NCI-H1105 treated with DMSO at 0.1 percent for 48 hours (cell line): ENCODE data around the gene ATN1.

Experiments used
- DNase-seq: peaks from one replicate; lab custom pipeline; 2025; lab: John Stamatoyannopoulos, UW

ATN1 gene

GRCh38 chr12:6946033-6946919 is 18.5 kb downstream of the ATN1 start:
- DNase-seq = peak; percentile 97

GRCh38 chr12:6946920-6947374 is 19.2 kb downstream of the ATN1 start:
- no peak for DNase-seq

- no peak for DNase-seq
Measured at GRCh38 chr12:6947615-6948014, 19.9 kb downstream of the ATN1 start.

GRCh38 chr12:6948873-6949594 is 21.3 kb downstream of the ATN1 start:
- no peak for DNase-seq

- DNase-seq = no peak
Measured at GRCh38 chr12:6950401-6950801, 22.6 kb downstream of the ATN1 start.

- DNase-seq = no peak
Measured at GRCh38 chr12:6950811-6951540, 23.2 kb downstream of the ATN1 start, which contains the start of gene PTPN6. Gene PTPN6, plus strand, starts transcription at chr12:6951356. Its CDS starts 157 bp downstream, at chr12:6951513.

GRCh38 chr12:6951551-6952120 is 23.9 kb downstream of the ATN1 start:
- no peak for DNase-seq

GRCh38 chr12:6952121-6952862 is 24.5 kb downstream of the ATN1 start:
- no peak for DNase-seq

- no peak for DNase-seq
Measured at GRCh38 chr12:6952863-6953441, 25.2 kb downstream of the ATN1 start.

GRCh38 chr12:6953442-6954315 is 25.9 kb downstream of the ATN1 start:
- DNase-seq = no peak

GRCh38 chr12:6954316-6955107 is 26.8 kb downstream of the ATN1 start:
- DNase-seq = no peak

GRCh38 chr12:6955108-6956020 is 27.6 kb downstream of the ATN1 start:
- DNase-seq = no peak

- DNase-seq = no peak
Measured at GRCh38 chr12:6956021-6956727, 28.4 kb downstream of the ATN1 start.

GRCh38 chr12:6957151-6957701 is 29.5 kb downstream of the ATN1 start:
- no peak for DNase-seq

- DNase-seq = no peak
Measured at GRCh38 chr12:6957741-6958608, 30.2 kb downstream of the ATN1 start.

- DNase-seq = no peak
Measured at GRCh38 chr12:6958609-6959057, 30.9 kb downstream of the ATN1 start.
